ENCODE data around the gene MAP3K4. TPM values are rescaled to one million over a fixed set of nuclear protein-coding genes. Genes with fewer than 3 reads are reported as not detected.

MAP3K4 gene
- total RNA-seq, 1 experiment from 2014 or later = 69.8 TPM

GRCh38 chr6:161029195-161029809 is 37.7 kb downstream of the MAP3K4 start:
- H3K27me3 Mint-ChIP-seq (ENCODE audit: low read depth) = no peaks in the 10 kb centered on the region
- ATAC-seq (no peak), DNase-seq (ENCODE audit: low spot score) (no peak)
- ChIA-PET POLR2A (no interaction called here), CTCF (interaction anchor here (1.4 kb wide), 1 partner anchor 37 kb away, joined by 5 read pairs; the partner anchor contains the start of gene MAP3K4)
- no peaks in the 10 kb centered on the region for H3K36me3 Mint-ChIP-seq
- 0 out of 2 replicates have a peak overlapping the region, but pooled peaks have one; percentile 4 for H3K27ac Mint-ChIP-seq
- no peak overlapping the region for H3K4me3 Mint-ChIP-seq
- H3K4me1 Mint-ChIP-seq = peaks cover 54% of the 10 kb centered on the region
- H3K9me3 Mint-ChIP-seq = no peaks in the 10 kb centered on the region
- TF ChIP-seq E2F4 (CRISPR knock-in tag; IDR thresholded peaks at IDR 0.05; ENCODE audit: borderline replicate concordance, low read depth) = no peak
- TF ChIP-seq KAT7 (CRISPR knock-in tag; IDR thresholded peaks at IDR 0.05; ENCODE audit: borderline replicate concordance) = no peak
- no peak for TF ChIP-seq MAX (CRISPR knock-in tag; IDR thresholded peaks at IDR 0.05)
- TF ChIP-seq HMGA2 (CRISPR knock-in tag; IDR thresholded peaks at IDR 0.05) = no peak
- TF ChIP-seq JUN (CRISPR knock-in tag; IDR thresholded peaks at IDR 0.05) = no peak
- TF ChIP-seq USF1 (CRISPR knock-in tag; IDR thresholded peaks at IDR 0.05) = no peak
- no peak for TF ChIP-seq ZNF121 (CRISPR knock-in tag; IDR thresholded peaks at IDR 0.05)
- TF ChIP-seq ZNF281 (CRISPR knock-in tag; IDR thresholded peaks at IDR 0.05) = no peak
- no peak for TF ChIP-seq ATF3 (CRISPR knock-in tag; conservative IDR thresholded peaks at IDR 0.05)

GRCh38 chr6:161031721-161032495 is 40.3 kb downstream of the MAP3K4 start:
- no peak for ATAC-seq
- Mint-ChIP-seq H3K36me3 (no peaks in the 10 kb centered on the region), H3K4me1 (peaks cover 62% of the 10 kb centered on the region), H3K4me3 (no peak overlapping the region), H3K27me3 (ENCODE audit: low read depth) (no peaks in the 10 kb centered on the region), H3K27ac (peak overlapping the region; percentile 17; the same call in 1 of the 2 replicates), H3K9me3 (no peaks in the 10 kb centered on the region)
- TF ChIP-seq CREM (CRISPR knock-in tag; IDR thresholded peaks at IDR 0.05) (no peak), ZSCAN18 (CRISPR knock-in tag; IDR thresholded peaks at IDR 0.05) (no peak), GRHL2 (CRISPR knock-in tag; IDR thresholded peaks at IDR 0.05; ENCODE audit: insufficient replicate concordance, severe bottlenecking) (no peak)
- CTCF ChIA-PET = interaction anchor here (0.6 kb wide), 1 partner anchor 24 kb away, joined by 3 read pairs; no protein-coding TSS in a partner anchor
- DNase-seq (ENCODE audit: low spot score) = no peak
- POLR2A ChIA-PET = no interaction called here

GRCh38 chr6:161033667-161034066 is 42.1 kb downstream of the MAP3K4 start:
- POLR2A ChIA-PET = no interaction called here
- Mint-ChIP-seq H3K27ac (no peak overlapping the region; the same call in 1 of the 2 replicates), H3K27me3 (ENCODE audit: low read depth) (no peaks in the 10 kb centered on the region), H3K4me3 (no peak overlapping the region), H3K36me3 (peaks cover 9% of the 10 kb centered on the region), H3K4me1 (peaks cover 57% of the 10 kb centered on the region), H3K9me3 (no peaks in the 10 kb centered on the region)
- ATAC-seq = no peak
- DNase-seq (ENCODE audit: low spot score) = no peak
- CTCF ChIA-PET = interaction anchor here (1.0 kb wide), 1 partner anchor 17 kb away, joined by 3 read pairs; no protein-coding TSS in a partner anchor
- TF ChIP-seq CREB1 (CRISPR knock-in tag; IDR thresholded peaks at IDR 0.05) = no peak
- no peak for TF ChIP-seq ZNF121 (CRISPR knock-in tag; IDR thresholded peaks at IDR 0.05)
- no peak for TF ChIP-seq ZNF138 (CRISPR knock-in tag; conservative IDR thresholded peaks at IDR 0.05)
- TF ChIP-seq ATF3 (CRISPR knock-in tag; conservative IDR thresholded peaks at IDR 0.05) = no peak
- TF ChIP-seq E2F5 (CRISPR knock-in tag; IDR thresholded peaks at IDR 0.05) = no peak
- no peak for TF ChIP-seq MLX (CRISPR knock-in tag; IDR thresholded peaks at IDR 0.05)
- no peak for TF ChIP-seq IRF1 (CRISPR knock-in tag; IDR thresholded peaks at IDR 0.05)
- no peak for TF ChIP-seq PREB (CRISPR knock-in tag; IDR thresholded peaks at IDR 0.05; ENCODE audit: borderline replicate concordance)

All from WTC11 (cell line).